DMS79 (cell line): Measurements from ENCODE around the gene ANKS1B.
"Not testable (repeated sequence)": the region's sequence is repeated elsewhere in the genome, so short reads cannot be mapped to it uniquely, and the experiment has no call there.

ENCODE experiments used
- DNase-seq: peaks from one replicate; lab custom pipeline; 2025; lab: John Stamatoyannopoulos, UW

Gene ANKS1B

GRCh38 chr12:98763656-98764055 lies 1221.1 kb downstream of the ANKS1B start:
- no peak for DNase-seq

GRCh38 chr12:98758331-98758730 lies 1226.4 kb downstream of the ANKS1B start:
- no peak for DNase-seq

DNA sequence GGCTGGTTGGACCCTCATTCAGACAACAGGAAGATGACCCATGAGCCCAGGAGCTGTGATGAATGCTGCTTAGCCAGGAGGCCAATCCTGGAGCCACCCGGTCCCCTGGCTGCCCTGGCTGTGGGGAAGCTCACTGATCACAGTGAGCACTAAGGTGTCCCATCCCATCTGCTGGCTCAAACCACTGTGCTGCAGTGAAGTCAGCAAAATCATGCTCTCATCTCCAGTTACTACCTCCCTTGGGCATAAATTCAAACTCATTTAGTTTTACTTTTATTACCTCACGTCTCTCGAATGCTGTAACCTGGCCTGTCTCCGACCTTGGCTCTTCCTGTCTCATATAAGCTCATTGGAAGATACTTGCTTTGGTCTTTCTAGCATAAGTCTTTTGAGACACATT lies 1227.3 kb downstream of the ANKS1B start:
- DNase-seq, result no peak

DNA sequence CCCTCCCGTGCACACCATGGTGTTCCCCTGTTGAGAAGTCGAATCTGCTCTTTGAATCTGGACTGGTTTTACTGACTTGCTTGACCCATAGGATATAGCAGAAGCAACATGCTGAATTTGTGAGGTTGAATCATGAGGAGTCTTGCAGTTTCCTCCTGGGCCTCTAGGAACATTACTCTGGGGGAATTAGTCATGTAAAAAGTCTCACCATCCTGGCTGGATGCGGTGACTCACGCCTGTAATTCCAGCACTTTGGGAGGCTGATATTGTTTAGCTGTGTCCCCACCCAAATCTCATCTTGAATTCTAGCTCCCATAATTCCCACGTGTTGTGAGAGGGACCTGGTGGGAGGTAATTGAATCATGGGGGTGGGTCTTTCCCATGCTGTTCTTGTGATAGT lies 1228.9 kb downstream of the ANKS1B start:
- DNase-seq, result not testable (repeated sequence)

GRCh38 chr12:98754095-98754494 lies 1230.6 kb downstream of the ANKS1B start:
- DNase-seq, result no peak

DNA sequence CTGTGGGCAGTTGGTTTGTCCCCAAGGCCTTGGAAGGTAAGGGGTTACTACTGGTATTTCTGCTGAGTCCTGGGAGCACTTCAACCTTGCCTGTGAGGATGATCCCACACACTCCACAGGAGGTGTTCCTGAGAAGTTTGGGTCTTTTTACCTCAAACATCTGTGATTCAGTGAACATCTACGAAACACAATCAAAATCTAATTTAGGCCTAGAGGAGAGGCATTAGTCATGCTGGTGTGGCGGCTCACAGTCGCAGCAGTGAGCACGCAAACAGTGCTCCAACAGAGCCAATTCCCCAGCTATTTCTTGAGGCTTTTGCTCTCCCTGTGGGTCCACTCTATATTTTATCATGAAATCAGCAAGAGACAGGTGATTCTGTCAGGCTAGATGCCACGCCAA lies 1232.0 kb downstream of the ANKS1B start:
- DNase-seq, result no peak

DNA sequence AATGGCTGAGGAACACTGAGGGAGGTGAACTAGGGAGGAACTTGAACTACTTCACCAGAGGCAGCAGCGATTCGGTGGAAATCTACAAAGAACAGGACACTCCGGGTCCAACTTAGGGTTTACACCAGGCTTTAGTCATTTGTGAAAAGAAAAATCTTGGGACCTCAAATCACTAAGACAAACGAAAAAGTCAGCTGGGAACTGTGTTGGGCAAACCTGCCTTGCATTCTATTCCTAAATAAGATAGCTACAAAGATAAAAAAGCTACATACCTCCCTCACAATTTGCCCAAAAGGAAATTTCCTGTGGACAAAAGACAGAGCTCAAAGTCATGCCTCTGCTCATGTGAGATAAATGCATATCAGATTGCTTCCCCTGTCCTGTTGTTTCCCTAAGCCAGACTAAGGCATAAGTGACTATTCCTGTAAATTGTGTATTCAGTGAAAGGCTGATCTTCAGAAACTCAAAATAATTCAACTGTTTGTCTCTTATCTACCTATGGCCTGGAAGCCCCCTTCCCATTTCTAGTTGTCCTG lies 1233.1 kb downstream of the ANKS1B start:
- no peak for DNase-seq

GRCh38 chr12:98750511-98750910 lies 1234.2 kb downstream of the ANKS1B start:
- DNase-seq, result no peak

- no peak for DNase-seq
These were observed 1236.3 kb downstream of the ANKS1B start for GRCh38 chr12:98748463-98748862.

DNA sequence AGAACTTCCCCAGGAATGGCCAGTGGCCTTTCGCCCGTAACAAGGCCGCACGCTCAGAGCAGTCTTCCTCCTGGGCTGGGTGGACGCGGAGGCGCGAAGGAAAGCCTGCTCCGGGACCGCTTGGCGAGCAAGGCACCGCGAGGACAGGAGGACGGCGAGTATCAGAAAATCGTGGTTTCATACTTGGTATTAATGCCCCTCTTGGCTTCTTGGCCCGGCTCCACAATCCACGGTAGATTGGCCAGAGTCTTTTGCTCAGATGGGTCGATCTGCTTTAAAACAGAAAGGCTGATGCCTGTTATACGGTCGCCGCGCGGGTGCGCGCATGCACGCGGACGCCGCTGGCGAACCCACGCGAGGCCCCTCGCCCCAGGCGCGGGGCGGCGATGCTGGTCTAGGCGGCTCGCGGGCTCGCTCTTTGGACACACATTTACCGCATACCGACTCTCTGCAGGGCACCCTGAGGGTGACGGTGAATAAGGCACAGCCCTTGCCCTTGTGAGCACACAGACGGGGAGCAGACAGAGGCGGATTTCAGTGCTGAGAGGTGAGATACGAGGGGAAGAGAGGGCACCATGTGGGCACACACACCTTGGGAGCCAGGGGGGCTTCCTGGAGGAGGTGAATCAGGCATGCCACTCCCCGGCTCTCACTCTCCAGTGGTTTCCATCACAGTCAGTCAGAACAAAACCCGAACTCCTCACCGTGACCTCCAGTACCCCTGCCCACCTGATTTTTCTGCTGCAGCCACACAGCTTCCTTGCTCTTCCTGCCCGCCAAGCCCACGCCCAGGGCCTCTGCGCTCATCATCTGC lies 1239.0 kb downstream of the ANKS1B start:
- peak; percentile 28 for DNase-seq

GRCh38 chr12:98744680-98745079 lies 1240.1 kb downstream of the ANKS1B start:
- no peak for DNase-seq

DNA sequence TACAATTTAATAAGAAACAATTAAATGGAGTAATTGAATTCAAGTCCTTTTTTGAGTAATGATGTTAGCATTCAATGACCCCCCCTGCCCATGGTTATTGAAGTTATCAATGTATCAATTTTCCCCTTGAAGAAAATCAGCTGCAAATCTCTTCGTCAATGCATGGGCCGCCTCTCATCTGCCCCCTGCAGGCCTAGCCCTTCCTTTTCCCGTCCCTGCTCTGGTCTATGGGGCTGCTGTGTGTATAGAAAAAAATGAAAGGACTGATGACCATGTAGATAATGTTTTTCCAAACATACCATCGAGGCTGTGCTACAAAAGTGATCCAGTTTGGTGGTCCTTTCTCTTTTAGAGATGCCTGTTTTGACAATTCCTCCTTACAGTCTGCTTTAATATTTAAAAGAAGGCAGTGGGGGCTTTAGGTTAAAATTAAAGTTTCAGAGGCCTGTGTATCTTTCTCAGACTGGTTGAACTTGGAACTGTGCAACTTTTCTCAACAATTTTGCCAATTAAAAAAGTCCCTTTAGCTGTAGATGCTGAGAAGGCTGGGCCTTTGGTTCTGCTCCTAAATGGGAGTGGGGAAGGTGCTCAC lies 1241.3 kb downstream of the ANKS1B start:
- no peak for DNase-seq

GRCh38 chr12:98741556-98742265 lies 1243.0 kb downstream of the ANKS1B start:
- DNase-seq, result peak; percentile 98

DNA sequence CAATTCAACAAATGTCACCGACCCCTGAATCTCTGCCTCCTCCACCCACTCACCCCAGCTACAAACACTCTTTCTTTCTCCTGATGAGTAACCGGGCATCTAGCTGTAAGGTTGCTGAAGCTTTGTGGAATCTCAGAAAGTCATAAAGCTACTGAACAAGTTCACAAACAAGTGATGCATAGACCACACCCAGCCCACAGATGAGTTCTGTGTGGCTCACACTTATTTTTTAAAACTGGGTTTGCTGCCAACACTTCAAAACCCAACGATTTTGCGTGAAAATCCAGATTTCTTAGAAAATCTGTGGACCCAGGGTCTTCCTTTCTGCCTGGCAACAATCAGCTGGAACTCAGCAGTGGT lies 1243.6 kb downstream of the ANKS1B start:
- DNase-seq, result no peak

GRCh38 chr12:98740751-98741150 lies 1244.0 kb downstream of the ANKS1B start:
- no peak for DNase-seq

DNA sequence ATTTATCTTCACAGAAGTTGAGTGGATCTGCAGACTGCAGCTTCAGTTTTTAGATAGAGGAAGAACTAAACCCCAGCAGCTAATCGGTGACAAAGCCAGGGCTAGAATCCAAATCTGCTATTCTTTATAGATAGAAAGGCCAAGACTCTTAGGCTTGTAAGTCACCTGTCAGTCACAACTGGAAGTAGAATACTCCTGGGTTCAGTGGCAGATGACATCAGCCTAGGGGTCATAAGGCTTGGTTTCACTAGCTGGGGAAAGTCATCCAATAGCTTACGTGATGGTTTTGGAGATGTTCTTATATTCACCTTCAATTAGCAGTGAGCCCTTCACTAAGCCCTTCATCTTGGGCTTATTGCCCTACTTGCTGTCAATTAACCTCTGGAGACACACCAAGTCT lies 1246.2 kb downstream of the ANKS1B start:
- peak; percentile 72 for DNase-seq

DNA sequence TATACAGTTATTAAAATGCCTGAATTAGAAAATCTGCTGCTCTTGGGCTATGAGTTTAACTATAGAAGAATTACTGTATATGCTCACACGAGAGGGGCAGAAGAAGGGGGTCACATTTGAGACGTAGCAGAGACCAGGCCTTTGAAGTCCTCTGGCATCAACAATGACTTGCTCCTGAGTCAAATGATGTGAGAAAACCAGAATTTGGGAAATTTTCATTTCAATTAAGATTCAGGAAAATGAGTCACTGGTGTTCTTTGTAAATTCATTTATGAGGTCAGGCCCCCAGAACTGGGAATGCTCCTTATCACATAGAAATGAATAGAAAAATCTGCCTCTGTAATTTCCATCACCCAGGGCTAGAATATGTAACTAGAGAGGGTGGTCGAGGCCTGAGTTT lies 1246.7 kb downstream of the ANKS1B start:
- DNase-seq, result no peak

DNA sequence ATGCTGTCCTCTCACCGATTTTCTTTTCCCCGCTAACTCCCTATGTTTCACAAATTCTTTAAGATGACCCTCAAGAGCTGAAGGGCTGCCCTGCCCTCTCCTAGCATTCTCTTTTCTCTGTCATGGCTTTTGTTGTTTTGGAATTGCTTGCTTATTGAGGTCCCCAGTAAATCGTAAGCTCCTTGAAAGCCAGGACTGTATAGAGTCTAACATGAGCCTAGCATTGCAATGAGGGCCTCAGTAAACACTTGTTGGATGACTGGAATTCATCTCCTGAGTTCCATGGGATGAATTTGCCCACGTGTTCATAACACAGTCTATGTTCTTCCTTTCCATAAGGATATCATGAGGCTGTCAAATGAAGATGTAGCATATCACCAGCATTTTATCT lies 1247.4 kb downstream of the ANKS1B start:
- DNase-seq, result no peak

- DNase-seq, result peak; percentile 91
These were observed 1248.1 kb downstream of the ANKS1B start for GRCh38 chr12:98736352-98737321.

GRCh38 chr12:98735821-98736220 lies 1248.9 kb downstream of the ANKS1B start:
- no peak for DNase-seq

DNA sequence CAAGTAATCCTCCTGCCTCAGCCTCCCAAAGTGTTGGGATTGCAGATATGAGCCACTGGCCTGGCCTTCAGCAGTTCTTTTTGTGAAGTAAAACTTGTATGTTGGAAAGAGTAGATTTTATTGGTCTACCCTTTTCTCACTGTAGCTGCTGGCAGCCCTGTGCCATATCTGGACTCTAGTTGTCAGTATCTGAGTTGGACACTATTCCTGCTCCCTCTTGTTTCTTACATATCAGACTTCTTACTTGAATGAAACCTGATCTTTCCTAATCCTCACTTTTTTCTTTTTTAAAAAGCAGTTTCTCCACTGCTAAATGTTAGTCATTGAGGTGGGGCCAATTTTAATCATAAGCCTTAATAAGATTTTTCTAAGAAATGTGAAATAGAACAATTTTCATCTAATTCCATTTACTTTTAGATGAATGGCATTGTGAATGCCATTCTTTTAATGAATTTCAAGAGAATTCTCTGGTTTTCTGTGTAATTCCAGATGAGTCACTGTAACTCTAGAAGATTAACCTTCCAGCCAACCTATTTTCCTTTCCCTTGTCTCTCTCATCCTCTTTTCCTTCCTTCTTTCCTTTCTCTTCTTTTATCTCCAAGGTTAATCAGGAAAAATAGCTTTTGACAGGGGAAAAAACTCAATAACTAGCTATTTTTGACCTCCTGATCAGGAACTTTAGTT lies 1250.9 kb downstream of the ANKS1B start:
- no peak for DNase-seq
